Caco-2 (cell line): Measurements from ENCODE around the gene EFR3B. TPM values are rescaled to one million over a fixed set of nuclear protein-coding genes. Genes with fewer than 3 reads are reported as not detected.

Source experiments
- BruUV-seq: library from RNA; stranded (reverse); fragments of 400-500 nt; replicated peaks from 2 replicates; lab custom pipeline; 2021; lab: Mats Ljungman, UMichigan
- CTCF ChIA-PET: fragments of 300-600 bp; sonication (Branson Sonifier 250); formaldehyde crosslinking; loops from one replicate; lab custom pipeline; 2022; ENCODE audit warnings: antibody characterized with exemption; lab: Charles Lee
- POLR2A ChIA-PET: fragments of 300-600 bp; sonication (Branson Sonifier 250); formaldehyde crosslinking; loops from one replicate; lab custom pipeline; 2022; ENCODE audit warnings: antibody characterized with exemption; lab: Charles Lee
- DNase-seq, 2 experiments: peaks; one replicate each; pipeline versions ENCODE4 v3.0.0 to v3.0.0-alpha.2; 2020 to 2022
- H3K27me3 ChIP-seq: replicated peaks from 2 replicates; pipeline ENCODE4 v1.6.0; 2011; ENCODE audit warnings: low read length; ENCODE audit not compliant: control insufficient read depth, insufficient read depth
- H3K36me3 ChIP-seq: 2 replicates; pipeline ENCODE4 v1.5.1; 2011; ENCODE audit warnings: low read length; ENCODE audit not compliant: control insufficient read depth, insufficient read depth
- H3K4me1 ChIP-seq: fragments of 250-450 bp; sonication (Bioruptor Pico); 2 replicates; pipeline ENCODE4 v1.5.1; 2020; ENCODE audit warnings: mild to moderate bottlenecking
- H3K4me3 ChIP-seq: 2 replicates; pipeline ENCODE4 v1.5.1; 2011; ENCODE audit warnings: low read depth, mild to moderate bottlenecking, control low read depth, low read length
- H3K9me3 ChIP-seq: fragments of 250-450 bp; sonication (Bioruptor Pico); 2 replicates; pipeline ENCODE4 v1.5.1; 2020; ENCODE audit warnings: mild to moderate bottlenecking, moderate library complexity
- H3K27ac Mint-ChIP-seq: one replicate; pipeline ENCODE4 v1.8.0; 2022; ENCODE audit warnings: mixed read lengths; ENCODE audit not compliant: unreplicated experiment
- H3K27me3 Mint-ChIP-seq: one replicate; pipeline ENCODE4 v1.8.0; 2022; ENCODE audit warnings: mixed read lengths; ENCODE audit not compliant: insufficient read depth, unreplicated experiment
- H3K36me3 Mint-ChIP-seq: one replicate; pipeline ENCODE4 v1.8.0; 2022; ENCODE audit warnings: mild to moderate bottlenecking, mixed read lengths; ENCODE audit not compliant: insufficient read depth, unreplicated experiment
- H3K4me1 Mint-ChIP-seq: one replicate; pipeline ENCODE4 v1.8.0; 2022; ENCODE audit warnings: low read depth, mixed read lengths; ENCODE audit not compliant: unreplicated experiment
- H3K4me3 Mint-ChIP-seq: one replicate; pipeline ENCODE4 v1.8.0; 2022; ENCODE audit warnings: mild to moderate bottlenecking, moderate library complexity, mixed read lengths; ENCODE audit not compliant: unreplicated experiment
- H3K9me3 Mint-ChIP-seq: one replicate; pipeline ENCODE4 v1.8.0; 2022; ENCODE audit warnings: mixed read lengths; ENCODE audit not compliant: unreplicated experiment
- CTCF ChIP-seq, 2 experiments: fragments of 200-600 bp in 1 of 2; IDR thresholded peaks; 1 replicate in 1 of 2; 2 replicates in 1 of 2; pipeline versions ENCODE4 v1.5.1 to v1.8.0; 2011 to 2022; ENCODE audit warnings: antibody characterized with exemption in 1 of 2, control low read depth in 1 of 2, inconsistent platforms in 1 of 2, low read depth in 1 of 2, low read length in 1 of 2, mild to moderate bottlenecking in 1 of 2, moderate library complexity in 1 of 2; ENCODE audit not compliant: insufficient read depth in 1 of 2, severe bottlenecking in 1 of 2, unreplicated experiment in 1 of 2
- intact Hi-C: fragments of 100-400 bp; cut with micrococcal nuclease; formaldehyde crosslinking; loops from one replicate; pipeline ENCODE4 v1.10.0; 2022; ENCODE audit not compliant: unreplicated experiment
- total RNA-seq: library from RNA; stranded (reverse); gene quantifications from 2 replicates; pipeline ENCODE4 v1.2.3, GENCODE V29; 2022

The EFR3B gene
- total RNA-seq, 1 experiment from 2014 or later = 19.1 TPM

- peaks cover 7% of the 10 kb centered on the region for H3K4me1 Mint-ChIP-seq
- H3K9me3 Mint-ChIP-seq = no peaks in the 10 kb centered on the region
- no peaks in the 10 kb centered on the region for H3K27me3 ChIP-seq
- TF ChIP-seq CTCF (IDR thresholded peaks at IDR 0.05; ENCODE audit: insufficient read depth in 1 of 2, low read depth in 1 of 2, low read length in 1 of 2, severe bottlenecking in 1 of 2, unreplicated experiment in 1 of 2) = no peak
- ChIA-PET CTCF (interaction anchor here (0.6 kb wide), 1 partner anchor 165 kb away, joined by 3 read pairs; no protein-coding TSS in a partner anchor), POLR2A (interaction anchor here (0.5 kb wide), 1 partner anchor 9 kb away, joined by 3 read pairs; no protein-coding TSS in a partner anchor)
- H3K27ac Mint-ChIP-seq = no peak overlapping the region
- H3K4me3 ChIP-seq = no peak overlapping the region
- no TSS peak for BruUV-seq
- DNase-seq = no peak
- no peak overlapping the region for H3K4me3 Mint-ChIP-seq
- no peaks in the 10 kb centered on the region for H3K36me3 Mint-ChIP-seq
- H3K9me3 ChIP-seq = no peaks in the 10 kb centered on the region
- H3K27me3 Mint-ChIP-seq = no peaks in the 10 kb centered on the region
- H3K36me3 ChIP-seq = no peaks in the 10 kb centered on the region
- H3K4me1 ChIP-seq = no peaks in the 10 kb centered on the region
- intact Hi-C loops = no loop called here
Measured at GRCh38 chr2:25032094-25032493, 9.8 kb upstream of the EFR3B start.

- BruUV-seq = no TSS peak
- ChIA-PET POLR2A (no interaction called here), CTCF (interaction anchor here (0.6 kb wide), 1 partner anchor 276 kb away, joined by 3 read pairs; no protein-coding TSS in a partner anchor)
- Histone ChIP-seq H3K9me3 (no peaks in the 10 kb centered on the region), H3K4me3 (no peak overlapping the region), H3K27me3 (no peaks in the 10 kb centered on the region), H3K36me3 (no peaks in the 10 kb centered on the region), H3K4me1 (no peaks in the 10 kb centered on the region)
- no peaks in the 10 kb centered on the region for H3K36me3 Mint-ChIP-seq
- H3K4me3 Mint-ChIP-seq = no peak overlapping the region
- intact Hi-C loops = no loop called here
- H3K4me1 Mint-ChIP-seq = peaks cover 7% of the 10 kb centered on the region
- no peak overlapping the region for H3K27ac Mint-ChIP-seq
- H3K9me3 Mint-ChIP-seq = no peaks in the 10 kb centered on the region
- DNase-seq = no peak
- H3K27me3 Mint-ChIP-seq = no peaks in the 10 kb centered on the region
- no peak for TF ChIP-seq CTCF (IDR thresholded peaks at IDR 0.05; ENCODE audit: insufficient read depth in 1 of 2, low read depth in 1 of 2, low read length in 1 of 2, severe bottlenecking in 1 of 2, unreplicated experiment in 1 of 2)
Measured at GRCh38 chr2:25032901-25033300, 9.0 kb upstream of the EFR3B start.

- intact Hi-C loops = no loop called here
- no peak overlapping the region for H3K4me3 Mint-ChIP-seq
- no peaks in the 10 kb centered on the region for H3K9me3 ChIP-seq
- H3K4me1 Mint-ChIP-seq = peaks cover 7% of the 10 kb centered on the region
- no peaks in the 10 kb centered on the region for H3K9me3 Mint-ChIP-seq
- H3K4me1 ChIP-seq = no peaks in the 10 kb centered on the region
- no peaks in the 10 kb centered on the region for H3K36me3 Mint-ChIP-seq
- H3K36me3 ChIP-seq = no peaks in the 10 kb centered on the region
- H3K27me3 Mint-ChIP-seq = no peaks in the 10 kb centered on the region
- ChIA-PET POLR2A (no interaction called here), CTCF (no interaction called here)
- no peak for TF ChIP-seq CTCF (IDR thresholded peaks at IDR 0.05; ENCODE audit: insufficient read depth in 1 of 2, low read depth in 1 of 2, low read length in 1 of 2, severe bottlenecking in 1 of 2, unreplicated experiment in 1 of 2)
- no peak for DNase-seq
- no peaks in the 10 kb centered on the region for H3K27me3 ChIP-seq
- H3K27ac Mint-ChIP-seq = no peak overlapping the region
- no peak overlapping the region for H3K4me3 ChIP-seq
- BruUV-seq = no TSS peak
Measured at GRCh38 chr2:25034081-25034480, 7.8 kb upstream of the EFR3B start.
